ENCODE results near the gene SLC66A2.

GRCh38 chr18:79911344-79912270, 39.8 kb downstream of the SLC66A2 start:
- TF ChIP-seq, protein P1, sequence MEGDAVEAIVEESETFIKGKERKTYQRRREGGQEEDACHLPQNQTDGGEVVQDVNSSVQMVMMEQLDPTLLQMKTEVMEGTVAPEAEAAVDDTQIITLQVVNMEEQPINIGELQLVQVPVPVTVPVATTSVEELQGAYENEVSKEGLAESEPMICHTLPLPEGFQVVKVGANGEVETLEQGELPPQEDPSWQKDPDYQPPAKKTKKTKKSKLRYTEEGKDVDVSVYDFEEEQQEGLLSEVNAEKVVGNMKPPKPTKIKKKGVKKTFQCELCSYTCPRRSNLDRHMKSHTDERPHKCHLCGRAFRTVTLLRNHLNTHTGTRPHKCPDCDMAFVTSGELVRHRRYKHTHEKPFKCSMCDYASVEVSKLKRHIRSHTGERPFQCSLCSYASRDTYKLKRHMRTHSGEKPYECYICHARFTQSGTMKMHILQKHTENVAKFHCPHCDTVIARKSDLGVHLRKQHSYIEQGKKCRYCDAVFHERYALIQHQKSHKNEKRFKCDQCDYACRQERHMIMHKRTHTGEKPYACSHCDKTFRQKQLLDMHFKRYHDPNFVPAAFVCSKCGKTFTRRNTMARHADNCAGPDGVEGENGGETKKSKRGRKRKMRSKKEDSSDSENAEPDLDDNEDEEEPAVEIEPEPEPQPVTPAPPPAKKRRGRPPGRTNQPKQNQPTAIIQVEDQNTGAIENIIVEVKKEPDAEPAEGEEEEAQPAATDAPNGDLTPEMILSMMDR (conservative IDR thresholded peaks at IDR 0.05; ENCODE audit: low read length): no peak
- TF ChIP-seq EZH2phosphoT487 (IDR thresholded peaks at IDR 0.05; ENCODE audit: borderline replicate concordance): no peak
